Stimulated activated CD8-positive, alpha-beta memory T cell treated with anti-CD3 and anti-CD28 coated beads, Interleukin-12 subunit alpha, Interleukin-12 subunit beta, amount 100 ng/mL, for 1 hour (primary cell): ENCODE measurements around the gene BABAM1.
A peak's percentile ranks its signal among the peaks of the same experiment; 100 is the strongest.
"Not testable (repeated sequence)": the region's sequence is repeated elsewhere in the genome, so short reads cannot be mapped to it uniquely, and the experiment has no call there.

Experiments
- DNase-seq: peaks from one replicate; pipeline ENCODE4 v3.0.0-alpha.2; 2020; ENCODE audit warnings: low read depth

BABAM1 gene

DNA sequence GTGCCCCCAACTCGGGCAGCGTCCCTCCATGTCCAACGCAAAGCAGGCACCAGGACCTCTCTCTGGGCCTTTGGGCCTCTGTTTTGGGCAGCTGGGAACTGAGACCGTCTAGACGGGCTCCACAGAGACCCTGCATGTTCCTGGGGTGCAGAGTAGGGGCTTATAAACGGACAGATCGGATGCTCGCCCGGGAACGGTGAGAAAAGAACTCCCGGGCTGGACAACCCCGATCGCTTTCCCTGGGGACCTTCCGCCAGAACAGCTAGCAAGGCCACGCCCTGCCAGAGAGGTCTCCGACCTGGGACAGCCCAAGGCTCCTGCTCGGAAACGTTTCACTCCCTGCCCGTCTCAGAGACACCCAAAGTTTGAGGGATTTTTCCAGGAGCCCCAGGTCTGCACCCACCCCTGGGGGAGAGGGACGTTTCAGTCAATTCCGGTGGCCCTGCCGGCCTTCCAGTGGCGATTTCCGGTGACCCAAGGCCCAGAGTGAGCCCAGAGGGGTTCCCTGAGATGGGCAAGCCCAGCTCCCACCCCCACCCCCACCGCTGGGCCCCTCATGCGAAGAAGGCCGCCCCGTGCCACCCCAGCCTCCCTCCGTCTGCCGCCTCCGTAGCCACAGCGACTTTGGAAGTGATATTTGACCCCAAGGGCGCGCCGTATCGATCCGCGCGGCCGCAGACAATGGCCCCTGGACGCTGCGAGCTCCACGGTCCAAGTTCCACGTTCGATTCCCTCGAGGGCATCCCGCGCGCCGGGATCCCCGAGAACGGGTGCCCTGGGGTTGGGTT lies 23.2 kb upstream of the BABAM1 start:
- DNase-seq: no peak

DNA sequence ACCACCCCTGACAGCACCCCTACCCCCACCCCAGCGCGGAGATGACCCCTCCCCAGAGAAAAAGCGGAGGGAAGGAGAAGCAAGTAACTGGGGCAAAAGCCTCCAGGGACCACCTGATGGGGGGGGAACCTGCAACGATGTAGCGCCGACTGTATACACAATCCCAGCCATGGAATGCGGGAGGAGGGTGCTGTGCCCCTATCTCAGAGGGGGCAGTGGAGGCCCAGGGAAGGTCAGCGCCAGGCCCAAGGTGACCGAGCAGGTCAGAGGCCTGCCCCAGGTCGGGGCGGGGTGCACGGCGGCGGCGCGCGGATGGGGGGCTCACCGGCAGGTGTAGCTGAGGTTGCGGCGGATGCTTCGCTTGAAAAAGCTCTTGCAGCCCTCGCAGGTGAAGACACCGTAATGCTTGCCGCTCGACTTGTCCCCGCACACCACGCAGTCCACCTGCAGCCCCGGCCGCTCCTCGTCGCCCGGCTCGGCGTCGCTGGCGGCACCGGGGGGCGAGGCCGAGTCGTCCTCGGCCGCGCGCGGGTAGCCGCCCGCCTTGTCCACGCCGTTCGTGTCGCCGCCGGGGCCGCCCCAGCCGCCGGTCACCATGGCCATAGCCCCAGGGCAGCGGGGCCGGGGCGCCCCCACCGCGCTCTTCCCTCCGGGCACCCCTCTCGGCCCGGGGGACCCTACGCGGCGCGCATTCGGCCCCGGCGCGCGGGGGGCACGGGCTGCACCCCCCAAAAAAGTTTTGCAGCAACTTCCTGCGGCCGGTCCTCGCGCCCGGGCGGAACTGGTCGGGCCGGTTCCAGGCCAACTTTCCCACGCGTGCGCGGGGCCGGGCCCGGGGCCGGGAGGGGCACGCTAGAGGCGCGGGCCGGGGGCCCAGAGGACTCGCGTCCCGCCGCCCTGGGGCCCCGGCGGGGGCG lies 22.4 kb upstream of the BABAM1 start:
- no peak for DNase-seq

DNA sequence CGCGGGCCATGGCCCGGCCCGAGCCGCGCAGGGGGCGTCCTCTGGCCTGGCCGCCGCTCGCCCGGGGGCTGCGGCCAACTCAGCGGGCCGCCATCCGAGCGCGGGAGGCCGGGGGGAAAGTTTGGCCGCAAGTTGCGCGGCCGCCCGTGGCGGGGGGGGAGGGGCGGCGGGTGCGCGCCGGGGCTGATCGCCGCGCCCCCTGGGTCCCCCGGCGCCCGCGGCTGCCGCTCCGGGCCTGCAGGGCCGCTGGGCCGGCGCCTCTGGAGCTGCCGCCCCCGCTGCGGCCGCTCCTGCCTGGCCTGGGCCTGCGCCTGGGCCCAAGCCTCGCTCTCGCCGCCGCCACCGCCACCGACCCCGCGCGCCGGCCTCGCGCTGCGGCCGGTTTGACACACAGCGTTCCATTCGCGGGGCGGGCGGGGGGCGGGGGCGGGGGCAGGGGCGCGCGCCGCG lies 21.7 kb upstream of the BABAM1 start, which contains the start of gene NR2F6:
Gene NR2F6, minus strand, starts transcription at position 385 of the 450 bp plus-strand sequence. CDS start 699 bp downstream, outside the sequence.
- no peak for DNase-seq

DNA sequence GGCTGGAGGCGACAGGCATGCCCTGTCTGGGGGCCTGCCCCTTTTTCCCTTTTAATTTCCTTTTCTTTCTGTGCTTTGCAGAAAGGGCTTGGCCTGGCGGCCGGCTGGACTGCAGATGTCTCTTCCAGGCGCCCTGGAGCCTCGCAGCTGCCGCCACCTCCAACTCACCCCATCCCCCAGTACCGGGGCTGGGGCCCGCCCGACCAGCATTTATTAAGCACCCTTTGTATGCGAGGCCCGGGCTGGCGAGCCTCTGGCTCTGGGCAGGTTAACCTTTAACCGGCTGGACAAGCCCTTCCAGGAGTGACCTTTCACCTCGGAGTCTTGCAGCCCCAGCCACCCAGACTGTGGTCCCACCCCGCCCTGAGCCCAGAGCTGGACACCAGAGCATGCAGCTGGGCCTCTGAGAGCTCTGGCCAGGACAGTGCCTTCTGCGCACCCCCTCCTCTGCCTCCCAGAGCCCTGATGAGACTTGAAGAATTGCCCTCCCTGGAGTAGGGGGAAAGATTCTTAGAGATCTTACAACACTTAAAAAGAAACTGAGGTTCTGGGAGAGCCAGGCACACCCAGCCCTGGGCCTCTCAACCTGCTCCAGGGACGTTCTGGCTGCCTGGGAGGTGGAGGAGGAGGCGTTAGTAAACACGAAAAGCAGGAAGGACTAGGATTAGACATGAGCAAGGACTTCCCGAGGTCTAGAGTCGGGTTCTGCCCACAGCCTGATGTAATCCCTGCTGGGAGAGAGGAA lies 20.4 kb upstream of the BABAM1 start:
- DNase-seq: no peak

DNA sequence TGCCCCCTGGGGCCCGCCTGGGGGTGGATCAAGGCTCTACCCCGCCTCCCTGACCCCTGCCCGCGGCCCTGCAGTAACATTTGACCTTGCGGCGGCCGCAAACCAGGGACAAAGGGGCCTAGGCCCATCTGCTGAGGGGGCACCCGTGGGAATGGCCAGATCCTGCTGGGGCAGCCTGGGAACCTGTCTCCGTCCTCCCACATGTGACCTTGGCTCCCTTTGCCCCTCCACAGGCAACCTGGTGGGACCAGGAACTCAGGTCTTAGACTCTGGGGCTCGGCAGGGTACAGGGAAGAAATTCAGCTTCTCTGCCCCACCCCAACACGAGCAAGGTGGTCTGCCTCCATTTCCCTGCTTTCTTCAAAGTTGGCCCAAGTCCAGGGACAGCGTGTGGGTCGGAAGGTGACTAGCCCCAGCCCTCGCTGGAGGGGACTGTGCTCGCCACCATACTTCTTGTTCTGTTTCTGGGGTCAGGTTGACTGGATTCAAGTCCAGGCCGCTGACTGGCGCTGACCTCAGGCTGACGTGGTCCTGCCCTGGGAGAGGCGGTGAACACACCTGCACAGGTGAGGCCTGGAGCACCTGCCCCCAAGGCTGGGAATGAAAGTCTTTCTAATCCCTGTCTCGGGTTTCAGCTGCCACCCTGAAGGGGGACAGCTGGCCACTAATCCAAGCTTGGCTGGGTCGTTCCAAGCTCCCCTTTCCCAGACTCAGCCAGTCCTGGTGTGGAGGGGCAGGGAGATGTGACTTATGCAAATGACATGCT lies 19.0 kb upstream of the BABAM1 start:
- DNase-seq: no peak

DNA sequence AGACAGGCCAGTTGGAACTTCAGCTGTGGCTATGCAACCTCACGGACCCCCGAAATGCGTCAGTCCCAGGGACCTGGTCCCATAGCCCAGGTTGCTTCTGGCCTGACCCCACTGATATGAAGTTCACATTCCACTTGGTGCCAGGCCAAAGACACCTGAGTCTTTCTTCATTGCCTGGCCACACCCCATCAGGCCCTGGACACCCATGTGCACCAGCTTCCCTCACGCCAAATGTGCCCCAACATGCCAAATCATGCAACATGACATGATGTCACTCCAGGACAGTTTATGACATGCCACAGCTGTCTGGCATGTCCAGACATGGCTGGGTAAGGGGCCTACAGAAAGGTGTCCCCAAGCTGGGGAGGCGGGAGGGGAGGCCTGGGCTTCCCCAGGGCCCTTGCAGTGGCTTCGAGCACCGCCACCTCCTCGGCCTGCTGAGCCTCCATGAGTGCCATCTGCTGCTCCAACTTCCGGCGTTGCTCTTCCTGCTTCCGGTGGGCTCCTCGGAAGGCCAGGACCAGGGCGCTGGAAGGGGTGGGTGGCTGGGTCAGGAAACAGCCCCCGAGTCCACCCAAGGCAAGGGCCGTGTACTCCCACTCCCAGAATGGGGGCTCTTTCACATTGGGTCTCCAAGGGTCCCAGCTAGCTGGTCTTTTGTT lies 17.2 kb upstream of the BABAM1 start:
- no peak for DNase-seq

DNA sequence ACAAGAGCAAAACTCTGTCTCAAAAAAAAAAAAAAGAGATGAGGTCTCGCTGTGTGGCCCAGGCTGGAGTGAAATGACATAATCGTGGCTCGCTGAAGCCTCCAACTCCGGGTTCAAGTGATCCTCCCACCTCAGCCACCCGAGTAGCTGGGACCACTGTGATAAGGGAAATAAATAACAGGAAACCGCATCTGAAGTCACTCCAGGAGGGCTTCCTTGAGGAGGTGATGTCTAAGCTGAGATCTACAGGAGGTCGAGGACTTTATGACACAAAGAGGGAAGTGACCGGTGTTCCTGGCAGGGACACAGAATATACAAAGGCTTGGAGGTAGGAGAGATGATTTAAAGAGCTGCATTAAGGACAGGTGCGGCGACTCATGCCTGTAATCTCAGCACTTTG lies 12.6 kb upstream of the BABAM1 start:
- DNase-seq: no peak

DNA sequence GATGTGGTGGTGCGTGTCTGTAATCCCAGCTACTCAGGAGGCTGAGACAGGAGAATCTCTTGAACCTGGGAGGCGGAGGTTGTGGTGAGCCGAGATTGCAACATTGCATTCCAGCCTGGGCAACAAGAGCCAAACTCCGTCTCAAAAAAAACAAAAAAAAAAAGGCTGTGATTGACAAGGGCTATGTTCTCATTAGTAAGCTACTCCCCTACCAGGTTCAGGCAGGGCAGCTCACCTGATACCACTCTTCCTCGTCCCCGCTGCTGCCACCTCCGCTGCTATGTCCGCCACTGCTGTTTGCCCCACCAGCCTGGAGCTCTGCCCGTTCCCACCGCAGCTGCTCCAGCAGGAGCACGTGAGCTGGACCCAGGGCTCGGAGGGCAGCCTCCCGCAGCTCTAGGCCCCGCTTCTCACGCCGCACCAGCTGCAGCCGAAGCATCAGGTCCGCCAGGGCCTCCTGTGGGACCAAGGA lies 12.1 kb upstream of the BABAM1 start:
- no peak for DNase-seq

DNA sequence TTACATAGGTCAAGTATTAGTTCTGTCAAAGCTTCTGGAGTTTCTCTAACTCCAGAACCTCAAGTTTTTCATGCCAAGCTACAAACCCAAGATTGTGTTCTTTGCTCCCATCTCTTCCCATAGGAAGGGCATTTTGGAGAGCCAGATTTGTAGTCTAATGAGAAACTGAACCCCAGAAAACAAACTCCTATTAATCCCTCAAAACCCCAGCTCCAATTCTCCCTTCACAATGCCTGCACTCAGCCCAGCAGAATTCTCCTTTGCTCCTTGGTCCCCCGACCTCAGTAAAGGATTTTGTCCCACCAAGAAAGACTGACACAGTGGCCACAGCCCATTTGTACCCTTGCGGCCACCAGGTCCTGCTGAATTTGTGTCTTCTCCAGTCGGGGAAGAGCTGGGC lies 11.1 kb upstream of the BABAM1 start:
- DNase-seq: no peak

DNA sequence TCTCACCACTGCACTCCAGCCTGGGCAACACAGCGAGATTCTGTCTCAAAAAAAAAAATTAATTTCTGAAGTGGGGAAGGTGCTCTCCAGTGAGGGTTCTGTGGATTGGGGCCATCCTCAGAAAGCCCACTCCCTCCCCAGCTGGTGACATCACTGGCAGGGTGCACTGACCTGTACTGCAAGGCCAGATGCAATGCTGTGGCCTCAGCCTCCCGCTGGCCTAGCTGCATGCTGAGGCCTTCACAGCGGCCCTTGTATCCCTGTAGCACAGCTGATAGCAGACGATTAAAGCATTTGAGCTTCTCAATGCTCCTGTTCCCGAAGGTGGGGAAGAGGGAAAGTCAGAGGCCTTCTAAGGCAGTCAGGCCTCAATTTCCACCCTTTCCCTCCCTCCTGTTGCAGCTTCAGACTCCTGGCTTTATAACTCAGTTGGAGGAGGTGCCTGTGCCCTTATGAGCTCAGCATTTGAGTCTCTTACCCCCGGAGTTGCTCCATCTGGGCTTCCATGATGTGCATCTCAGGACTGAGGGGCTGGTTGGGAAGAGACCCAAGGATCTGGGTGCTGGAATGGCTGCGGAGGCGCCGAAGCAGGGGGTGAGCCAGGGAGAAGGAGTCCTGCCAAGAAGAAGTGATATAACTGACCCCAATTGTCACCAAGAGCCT lies 8.0 kb upstream of the BABAM1 start:
- no peak for DNase-seq

DNA sequence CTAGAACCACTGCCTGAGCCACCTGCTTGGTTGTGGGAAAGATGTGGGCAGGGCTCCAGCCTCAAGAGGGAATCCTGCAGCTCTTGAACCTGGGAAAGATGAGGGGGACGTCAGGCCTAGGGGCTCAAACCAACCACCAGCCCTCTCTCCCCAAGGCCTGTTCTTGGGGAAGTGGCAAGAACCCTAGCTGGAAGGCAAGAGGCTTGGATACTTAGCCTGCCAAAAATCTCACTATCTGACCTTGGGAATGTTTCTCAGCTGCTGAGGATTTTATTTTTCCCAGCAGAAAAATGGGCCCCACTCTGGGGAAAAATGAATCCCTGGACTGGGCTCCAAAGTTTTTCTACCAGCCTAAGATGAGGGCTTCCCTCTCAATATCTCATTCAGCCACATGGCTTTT lies 7.3 kb upstream of the BABAM1 start:
- no peak for DNase-seq

DNA sequence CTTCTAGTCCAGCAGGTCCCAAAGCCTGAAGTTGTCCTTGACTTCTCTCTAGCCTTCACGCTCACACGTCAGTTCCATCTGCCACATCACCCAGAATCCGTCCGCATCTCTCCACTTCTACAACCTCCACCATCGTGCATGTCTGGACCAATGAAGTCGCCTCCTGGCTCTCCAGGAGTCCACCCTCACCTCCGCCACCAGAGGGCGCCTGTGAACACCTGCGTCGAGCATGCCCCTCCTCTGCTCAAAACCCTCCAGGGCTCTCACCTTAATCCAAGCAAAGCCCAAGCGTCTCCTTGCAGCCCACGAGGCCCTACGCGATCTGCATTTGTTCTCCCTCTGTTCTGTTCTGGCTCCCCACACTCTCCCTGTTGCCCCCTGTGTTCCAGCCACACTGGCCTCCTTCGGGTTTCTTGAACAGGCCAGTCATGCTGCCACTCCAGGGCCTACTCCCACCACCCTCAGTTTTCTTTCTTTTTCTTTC lies 6.4 kb upstream of the BABAM1 start:
- peak; percentile 85 for DNase-seq

DNA sequence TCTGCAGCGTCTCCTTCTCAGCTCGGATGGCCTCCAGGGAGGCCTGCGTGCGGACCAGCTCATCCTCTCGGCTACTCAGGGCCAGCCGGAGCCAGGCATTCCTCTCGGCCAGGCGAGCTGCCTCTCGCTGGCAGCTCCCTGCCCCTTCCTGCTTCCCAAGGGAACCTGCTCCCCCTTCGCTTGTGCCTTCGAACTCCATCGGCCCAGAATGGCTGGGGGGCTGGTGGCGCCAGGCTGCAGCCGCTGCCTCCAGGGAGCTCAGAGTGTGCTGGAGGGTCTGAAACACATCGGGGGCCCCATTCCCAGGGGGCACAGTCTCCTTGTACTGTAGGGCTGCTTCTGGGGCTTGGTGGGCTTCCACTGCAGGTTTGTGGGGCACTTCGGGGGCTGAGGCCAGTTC lies 4.7 kb upstream of the BABAM1 start:
- no peak for DNase-seq

DNA sequence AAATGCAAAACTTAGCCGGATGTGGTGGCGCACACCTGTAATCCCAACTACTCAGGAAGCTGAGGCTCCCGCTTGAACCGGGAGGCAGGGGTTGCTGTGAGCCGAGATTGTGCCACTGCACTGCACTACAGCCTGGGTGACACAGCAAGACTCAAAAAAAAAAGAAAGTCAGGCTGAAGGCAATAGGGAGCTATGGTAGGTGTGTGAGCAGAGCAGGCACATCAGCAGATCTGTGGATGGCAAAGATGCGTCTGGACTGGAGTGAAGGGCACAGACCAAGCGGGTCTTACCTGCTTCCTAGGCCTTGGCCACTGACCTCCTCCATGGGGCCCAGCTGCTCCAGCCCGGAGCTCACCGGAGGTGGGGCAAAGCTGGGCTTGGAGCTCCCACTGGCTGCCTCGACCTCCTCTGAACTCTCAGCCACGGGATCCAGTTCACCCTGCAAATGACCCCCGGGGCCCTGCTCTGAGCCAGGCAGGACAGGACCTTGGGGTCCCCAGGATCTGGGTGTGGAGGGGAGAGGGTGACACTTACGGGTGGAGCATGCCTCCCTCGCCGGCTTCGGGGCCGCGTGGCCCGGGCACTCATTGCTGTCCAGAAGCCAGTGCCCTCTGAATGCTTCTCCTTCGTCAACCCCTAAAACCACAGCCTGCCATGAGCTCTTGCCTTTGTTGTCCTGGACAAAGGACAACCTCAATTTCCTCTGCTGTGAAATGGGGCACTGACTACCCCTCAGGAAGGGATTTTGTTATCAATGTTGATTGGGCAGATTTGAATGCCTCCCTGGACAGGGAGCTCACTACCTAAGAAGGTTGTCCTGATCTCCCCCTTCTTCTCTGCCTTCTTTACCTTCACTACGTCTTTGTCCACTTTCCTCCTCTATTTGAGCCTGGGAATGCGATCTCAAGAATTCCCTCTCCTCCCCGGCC lies 3.3 kb upstream of the BABAM1 start:
- DNase-seq: no peak

DNA sequence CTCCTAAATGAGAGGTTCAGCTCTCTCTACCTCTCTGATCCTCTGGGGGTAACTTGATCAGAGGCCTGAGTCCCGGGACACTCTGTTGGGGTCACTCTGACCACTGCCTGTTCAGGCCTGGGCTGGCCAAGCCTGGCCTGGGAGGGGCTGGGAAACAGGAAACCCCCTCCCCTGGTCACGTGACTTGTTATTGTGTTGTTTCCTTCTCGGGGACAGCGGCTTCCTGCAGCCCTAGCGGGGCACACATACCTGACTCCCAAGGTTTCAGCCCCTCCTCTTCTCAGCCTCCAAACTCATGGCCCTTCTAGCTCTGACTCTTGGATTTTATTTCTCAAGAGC lies 2.6 kb upstream of the BABAM1 start, which contains the start of gene USHBP1:
Gene USHBP1, minus strand, starts transcription at position 105 of the 339 bp plus-strand sequence. CDS start 446 bp downstream, outside the sequence.
- DNase-seq: no peak

DNA sequence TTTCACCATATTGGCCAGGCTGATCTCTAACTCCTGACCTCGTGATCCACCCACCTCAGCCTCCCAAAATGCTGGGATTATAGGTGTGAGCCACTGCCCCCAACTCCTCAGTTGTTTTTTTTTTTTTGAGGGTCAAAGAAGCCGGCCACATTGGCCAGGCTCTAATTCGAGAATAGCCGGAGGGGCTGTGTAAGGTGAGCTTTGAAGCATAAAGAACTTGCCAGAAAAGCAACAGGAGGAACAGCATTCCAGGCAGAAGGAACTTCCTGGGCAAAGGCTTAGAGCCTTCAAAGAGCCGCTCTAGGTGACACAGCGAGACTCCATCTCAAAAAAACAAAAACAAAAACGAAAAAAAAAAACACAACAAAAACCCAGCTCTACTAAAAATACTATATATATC lies 1.2 kb upstream of the BABAM1 start:
- no peak for DNase-seq

DNA sequence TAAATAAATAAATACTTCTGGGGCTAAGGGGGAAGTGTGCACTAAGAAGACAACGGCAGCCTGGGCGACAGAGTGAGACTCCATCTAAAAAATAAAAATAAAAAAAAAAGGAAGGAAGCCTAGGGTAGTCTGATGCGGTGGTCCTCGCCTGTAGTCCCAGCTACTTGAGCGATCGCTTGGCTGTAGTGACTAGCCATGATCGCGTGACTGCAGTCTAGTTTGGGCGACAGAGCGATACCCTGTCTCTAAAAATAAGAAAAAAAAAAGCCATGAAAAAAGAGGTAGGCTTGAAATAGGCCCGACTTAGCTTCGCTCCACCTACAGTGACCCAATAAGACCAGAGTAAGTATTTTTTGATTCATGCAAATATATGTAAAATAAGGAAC lies 661 bp upstream of the BABAM1 start:
- DNase-seq: no peak

DNA sequence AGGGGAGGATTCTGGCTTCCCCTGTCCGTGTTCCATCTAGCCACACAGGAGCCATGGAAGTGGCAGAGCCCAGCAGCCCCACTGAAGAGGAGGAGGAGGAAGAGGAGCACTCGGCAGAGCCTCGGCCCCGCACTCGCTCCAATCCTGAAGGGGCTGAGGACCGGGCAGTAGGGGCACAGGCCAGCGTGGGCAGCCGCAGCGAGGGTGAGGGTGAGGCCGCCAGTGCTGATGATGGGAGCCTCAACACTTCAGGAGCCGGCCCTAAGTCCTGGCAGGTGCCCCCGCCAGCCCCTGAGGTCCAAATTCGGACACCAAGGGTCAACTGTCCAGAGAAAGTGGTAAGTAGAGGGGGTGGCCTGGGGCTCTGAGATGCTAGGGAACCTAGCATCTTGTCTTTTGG lies 1.5 kb downstream of the BABAM1 start:
- DNase-seq: no peak

DNA sequence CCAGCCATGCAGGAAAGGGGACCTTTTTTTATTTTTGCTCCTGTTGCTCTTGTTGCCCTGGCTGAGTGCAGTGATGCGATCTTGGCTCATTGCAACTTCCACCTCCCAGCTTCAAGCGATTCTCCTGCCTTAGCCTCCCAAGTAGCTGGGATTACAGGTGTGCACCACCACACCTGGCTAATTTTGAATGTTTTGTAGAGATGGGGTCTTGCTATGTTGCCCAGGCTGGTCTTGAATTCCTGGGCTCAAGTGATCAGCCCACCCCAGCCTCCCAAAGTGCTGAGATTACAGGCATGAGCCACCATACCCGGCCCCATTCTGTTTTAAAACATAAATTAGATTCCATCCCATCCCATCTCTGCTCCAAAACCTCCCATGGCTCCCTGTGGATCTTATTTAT lies 7.6 kb downstream of the BABAM1 start:
- not testable (repeated sequence) for DNase-seq
